ENCODE results near the gene FDX2. TPM values are rescaled to one million over a fixed set of nuclear protein-coding genes. Genes with fewer than 3 reads are reported as not detected.

Gene FDX2
- total RNA-seq, 1 donor from 2014 or later, result 25.0 TPM

GRCh38 chr19:10327793-10328192 lies 12.0 kb upstream of the FDX2 start:
- DNase-seq (ENCODE audit: extremely low spot score in 2 of 2), result no peak
- Histone ChIP-seq H3K36me3 (peaks cover 0 to 74% of the 10 kb centered on the region in 2 donors), H3K27ac (no peak overlapping the region), H3K9me3 (no peaks in the 10 kb centered on the region), H3K27me3 (no peaks in the 10 kb centered on the region), H3K4me1 (peaks cover 13% of the 10 kb centered on the region), H3K4me3 (no peak overlapping the region)
- TF ChIP-seq POLR2A (IDR thresholded peaks at IDR 0.05), result no peak
- no peak for TF ChIP-seq CTCF (IDR thresholded peaks at IDR 0.05)
- TF ChIP-seq POLR2AphosphoS5 (IDR thresholded peaks at IDR 0.05; ENCODE audit: insufficient read depth in 1 of 2, low read depth in 1 of 2), result no peak
- intact Hi-C loops (cut with DNase I), result loop anchor here (5.0 kb wide), 1 partner anchor 60 kb away; no protein-coding TSS in a partner anchor

GRCh38 chr19:10325732-10326131 lies 9.9 kb upstream of the FDX2 start:
- Histone ChIP-seq H3K27me3 (no peaks in the 10 kb centered on the region), H3K9me3 (no peaks in the 10 kb centered on the region), H3K4me3 (no peak overlapping the region), H3K36me3 (peaks cover 0 to 93% of the 10 kb centered on the region in 2 donors), H3K27ac (no peak overlapping the region), H3K4me1 (no peaks in the 10 kb centered on the region)
- intact Hi-C loops (cut with DNase I), result loop anchor here (5.0 kb wide), 1 partner anchor 62 kb away; no protein-coding TSS in a partner anchor
- no peak for TF ChIP-seq POLR2AphosphoS5 (IDR thresholded peaks at IDR 0.05; ENCODE audit: insufficient read depth in 1 of 2, low read depth in 1 of 2)
- TF ChIP-seq CTCF (IDR thresholded peaks at IDR 0.05), result no peak
- TF ChIP-seq POLR2A (IDR thresholded peaks at IDR 0.05), result no peak
- DNase-seq (ENCODE audit: extremely low spot score in 2 of 2), result no peak

GRCh38 chr19:10321874-10322835 lies 6.3 kb upstream of the FDX2 start:
- peaks cover 0 to 89% of the 10 kb centered on the region in 2 donors for H3K36me3 ChIP-seq
- H3K4me3 ChIP-seq, result no peak overlapping the region
- DNase-seq (ENCODE audit: extremely low spot score in 2 of 2), result no peak
- H3K4me1 ChIP-seq, result no peaks in the 10 kb centered on the region
- no peaks in the 10 kb centered on the region for H3K27me3 ChIP-seq
- no peaks in the 10 kb centered on the region for H3K9me3 ChIP-seq
- intact Hi-C loops (cut with DNase I), result no loop called here
- no peak for TF ChIP-seq POLR2A (IDR thresholded peaks at IDR 0.05)
- no peak for TF ChIP-seq POLR2AphosphoS5 (IDR thresholded peaks at IDR 0.05; ENCODE audit: insufficient read depth in 1 of 2, low read depth in 1 of 2)
- no peak for TF ChIP-seq CTCF (IDR thresholded peaks at IDR 0.05)
- H3K27ac ChIP-seq, result no peak overlapping the region

GRCh38 chr19:10321417-10321797 lies 5.6 kb upstream of the FDX2 start:
- Histone ChIP-seq H3K27me3 (no peaks in the 10 kb centered on the region), H3K9me3 (no peaks in the 10 kb centered on the region), H3K4me3 (no peak overlapping the region), H3K4me1 (peaks cover under 1% of the 10 kb centered on the region), H3K27ac (no peak overlapping the region), H3K36me3 (peaks cover 0 to 81% of the 10 kb centered on the region in 2 donors)
- TF ChIP-seq CTCF (IDR thresholded peaks at IDR 0.05) (no peak), POLR2AphosphoS5 (IDR thresholded peaks at IDR 0.05; ENCODE audit: insufficient read depth in 1 of 2, low read depth in 1 of 2) (no peak), POLR2A (IDR thresholded peaks at IDR 0.05) (no peak)
- intact Hi-C loops (cut with DNase I), result no loop called here
- no peak for DNase-seq (ENCODE audit: extremely low spot score in 2 of 2)
